Measurements from ENCODE around the gene GTF2A2. TPM values are rescaled to one million over a fixed set of nuclear protein-coding genes. Genes with fewer than 3 reads are reported as not detected.
"Not testable (repeated sequence)": the region's sequence is repeated elsewhere in the genome, so short reads cannot be mapped to it uniquely, and the experiment has no call there.

Gene GTF2A2
- total RNA-seq, 1 donor from 2014 or later, result 36.8 TPM

DNA sequence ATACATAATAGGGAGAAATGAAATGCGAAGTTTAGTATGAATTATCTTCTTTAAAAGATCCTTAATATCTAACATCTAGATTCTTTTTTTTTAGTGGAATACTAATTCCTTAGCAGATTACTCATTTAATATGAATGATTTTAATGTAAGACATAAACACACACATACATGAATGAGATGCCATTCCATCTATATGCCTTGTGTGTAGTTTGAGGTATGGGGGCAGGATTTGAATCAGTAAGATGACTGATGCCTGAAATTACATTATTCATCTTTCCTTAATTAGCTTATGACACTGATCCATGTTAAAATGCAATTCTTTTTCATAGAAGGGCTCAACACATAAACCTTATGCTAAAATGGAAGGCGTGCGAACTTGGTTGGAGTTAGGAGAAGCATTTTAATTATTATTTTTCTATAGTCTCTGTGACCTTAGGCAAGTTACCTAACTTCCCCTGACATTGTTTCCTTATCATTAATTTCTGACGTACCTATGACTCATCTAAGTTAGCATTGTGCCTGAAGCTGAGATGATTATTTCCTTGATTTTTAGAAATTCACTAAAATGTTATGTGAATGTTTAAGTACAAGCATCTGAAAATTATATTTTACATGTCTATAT, 42.6 kb upstream of the GTF2A2 start:
- TF ChIP-seq, protein P1, sequence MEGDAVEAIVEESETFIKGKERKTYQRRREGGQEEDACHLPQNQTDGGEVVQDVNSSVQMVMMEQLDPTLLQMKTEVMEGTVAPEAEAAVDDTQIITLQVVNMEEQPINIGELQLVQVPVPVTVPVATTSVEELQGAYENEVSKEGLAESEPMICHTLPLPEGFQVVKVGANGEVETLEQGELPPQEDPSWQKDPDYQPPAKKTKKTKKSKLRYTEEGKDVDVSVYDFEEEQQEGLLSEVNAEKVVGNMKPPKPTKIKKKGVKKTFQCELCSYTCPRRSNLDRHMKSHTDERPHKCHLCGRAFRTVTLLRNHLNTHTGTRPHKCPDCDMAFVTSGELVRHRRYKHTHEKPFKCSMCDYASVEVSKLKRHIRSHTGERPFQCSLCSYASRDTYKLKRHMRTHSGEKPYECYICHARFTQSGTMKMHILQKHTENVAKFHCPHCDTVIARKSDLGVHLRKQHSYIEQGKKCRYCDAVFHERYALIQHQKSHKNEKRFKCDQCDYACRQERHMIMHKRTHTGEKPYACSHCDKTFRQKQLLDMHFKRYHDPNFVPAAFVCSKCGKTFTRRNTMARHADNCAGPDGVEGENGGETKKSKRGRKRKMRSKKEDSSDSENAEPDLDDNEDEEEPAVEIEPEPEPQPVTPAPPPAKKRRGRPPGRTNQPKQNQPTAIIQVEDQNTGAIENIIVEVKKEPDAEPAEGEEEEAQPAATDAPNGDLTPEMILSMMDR (IDR thresholded peaks at IDR 0.05), result no peak
- TF ChIP-seq POLR2AphosphoS5 (IDR thresholded peaks at IDR 0.05; ENCODE audit: insufficient read depth in 1 of 2, low read depth in 1 of 2) (no peak), POLR2A (IDR thresholded peaks at IDR 0.05) (no peak)
- intact Hi-C loops (cut with DNase I), result no loop called here
- Histone ChIP-seq H3K36me3 (no peaks in the 10 kb centered on the region), H3K9me3 (no peaks in the 10 kb centered on the region), H3K27ac (no peak overlapping the region), H3K27me3 (no peaks in the 10 kb centered on the region), H3K4me1 (no peaks in the 10 kb centered on the region), H3K4me3 (no peak overlapping the region)
- no peak for DNase-seq (ENCODE audit: extremely low spot score in 2 of 2)

DNA sequence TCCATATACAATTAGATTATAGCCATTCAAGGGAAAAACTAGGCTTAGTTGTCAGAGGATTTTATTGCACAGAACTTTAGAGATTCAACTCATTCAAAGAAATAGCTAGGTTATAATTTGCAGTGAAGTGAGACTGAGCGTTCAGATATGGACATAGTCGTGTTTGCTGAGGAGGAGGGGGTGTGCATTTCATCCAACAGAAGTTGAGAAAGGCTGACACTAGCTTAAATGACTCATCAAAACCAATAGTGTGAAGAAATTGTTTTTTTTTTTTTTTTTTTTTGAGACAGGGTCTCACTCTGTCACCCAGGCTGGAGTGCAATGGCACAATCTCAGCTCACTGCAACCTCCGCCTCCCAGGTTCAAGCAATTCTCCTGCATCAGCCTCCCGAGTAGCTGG, 40.8 kb upstream of the GTF2A2 start:
- H3K27ac ChIP-seq; DNase-seq (ENCODE audit: extremely low spot score in 2 of 2); H3K36me3 ChIP-seq; intact Hi-C loops (cut with DNase I); H3K4me3 ChIP-seq; H3K4me1 ChIP-seq; H3K27me3 ChIP-seq; H3K9me3 ChIP-seq: not testable (repeated sequence)

DNA sequence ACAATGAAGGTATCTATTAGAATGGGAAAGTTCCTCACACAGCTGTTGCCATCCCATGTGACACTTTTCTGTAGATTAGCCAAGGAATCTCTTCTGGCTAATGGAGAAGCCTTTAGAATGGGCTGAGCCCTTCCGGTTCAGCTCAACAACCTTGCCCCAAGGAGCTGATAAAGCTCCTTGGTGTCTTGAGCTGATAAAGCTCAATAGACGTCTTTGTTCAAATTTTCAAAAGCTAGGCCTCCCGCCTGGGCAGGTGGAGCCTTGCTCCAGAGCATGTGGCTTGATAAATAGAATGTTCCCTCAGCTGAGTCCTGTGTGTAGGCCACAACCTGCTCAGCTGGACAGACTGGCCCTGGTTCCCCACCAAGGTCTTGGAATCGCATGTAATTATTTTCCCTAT, 39.0 kb upstream of the GTF2A2 start:
- intact Hi-C loops (cut with DNase I), result no loop called here

DNA sequence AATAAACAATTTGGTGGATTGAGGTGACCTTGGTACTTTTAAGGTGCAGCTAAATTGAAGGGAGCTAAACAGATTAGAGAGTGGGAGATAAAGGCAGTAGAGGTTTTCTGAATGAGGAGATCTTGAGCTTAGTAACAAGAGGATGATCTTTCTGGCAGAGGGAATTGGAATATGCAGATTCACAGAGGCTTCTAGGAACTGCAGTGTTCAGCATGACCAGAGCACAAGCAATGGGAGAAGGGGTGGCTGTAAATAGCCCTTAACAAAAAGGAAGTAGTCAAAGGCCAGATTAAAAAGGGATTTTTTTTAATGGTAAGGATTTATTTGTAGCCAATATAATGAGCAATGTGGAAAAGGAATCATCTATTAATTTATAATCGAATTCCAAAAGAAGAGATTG, 37.5 kb upstream of the GTF2A2 start:
- TF ChIP-seq, protein P1 (IDR thresholded peaks at IDR 0.05), result no peak
- TF ChIP-seq POLR2AphosphoS5 (IDR thresholded peaks at IDR 0.05; ENCODE audit: insufficient read depth in 1 of 2, low read depth in 1 of 2), result no peak
- TF ChIP-seq POLR2A (IDR thresholded peaks at IDR 0.05), result no peak
- no peaks in the 10 kb centered on the region for H3K9me3 ChIP-seq

More for the DNA sequence above, 39.0 kb upstream of the GTF2A2 start:
- no peaks in the 10 kb centered on the region for H3K27me3 ChIP-seq
- DNase-seq (ENCODE audit: extremely low spot score in 2 of 2), result no peak
- H3K4me1 ChIP-seq, result no peaks in the 10 kb centered on the region
- no peaks in the 10 kb centered on the region for H3K9me3 ChIP-seq
- no peak overlapping the region for H3K4me3 ChIP-seq
- H3K36me3 ChIP-seq, result no peaks in the 10 kb centered on the region
- TF ChIP-seq POLR2AphosphoS5 (IDR thresholded peaks at IDR 0.05; ENCODE audit: insufficient read depth in 1 of 2, low read depth in 1 of 2), result no peak
- TF ChIP-seq, protein P1 (IDR thresholded peaks at IDR 0.05), result no peak
- no peak for TF ChIP-seq POLR2A (IDR thresholded peaks at IDR 0.05)
- no peak overlapping the region for H3K27ac ChIP-seq

DNA sequence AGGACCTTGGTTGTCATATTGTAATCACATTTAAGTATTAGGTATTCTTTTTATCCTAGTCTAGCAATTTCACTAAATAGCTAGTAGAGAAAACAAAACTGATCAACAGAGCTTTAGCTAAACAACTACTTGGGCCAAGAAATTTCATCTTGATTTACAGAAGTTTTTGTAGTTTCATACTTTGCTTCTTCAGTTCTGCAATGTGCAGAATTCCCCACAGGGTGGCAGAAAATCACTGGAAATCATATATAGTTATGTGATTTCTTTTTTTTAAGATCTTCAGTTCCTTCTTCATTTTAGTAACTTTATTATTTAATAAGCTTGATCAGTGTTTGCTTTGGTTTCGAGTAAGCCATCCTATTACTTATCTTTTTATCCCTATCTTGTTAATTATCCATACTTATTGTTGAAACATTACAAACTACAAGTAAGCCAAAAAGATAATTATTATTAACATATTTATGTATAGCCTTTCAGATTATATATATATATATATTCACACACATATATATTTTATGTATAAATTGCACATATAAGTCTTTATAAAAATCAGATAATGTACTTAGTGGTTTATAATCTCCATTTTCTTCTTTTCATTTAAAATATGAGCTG, 34.0 kb upstream of the GTF2A2 start:
- intact Hi-C loops (cut with DNase I), result no loop called here
- DNase-seq (ENCODE audit: extremely low spot score in 2 of 2), result no peak
- H3K27me3 ChIP-seq, result no peaks in the 10 kb centered on the region
- TF ChIP-seq POLR2A (IDR thresholded peaks at IDR 0.05), result no peak
- TF ChIP-seq, protein P1 (IDR thresholded peaks at IDR 0.05), result peak; percentile 45 to 54 (median 46)
- TF ChIP-seq POLR2AphosphoS5 (IDR thresholded peaks at IDR 0.05; ENCODE audit: insufficient read depth in 1 of 2, low read depth in 1 of 2), result peak in 1 of 2 donors; percentile 23
- H3K36me3 ChIP-seq, result peaks cover 0 to 5% of the 10 kb centered on the region in 2 donors
- H3K27ac ChIP-seq, result no peak overlapping the region
- H3K4me3 ChIP-seq, result no peak overlapping the region
- H3K4me1 ChIP-seq, result peaks cover 27% of the 10 kb centered on the region
- no peaks in the 10 kb centered on the region for H3K9me3 ChIP-seq

More for the DNA sequence above, 37.5 kb upstream of the GTF2A2 start:
- no peak for DNase-seq (ENCODE audit: extremely low spot score in 2 of 2)
- Histone ChIP-seq H3K27me3 (no peaks in the 10 kb centered on the region), H3K27ac (no peak overlapping the region), H3K36me3 (no peaks in the 10 kb centered on the region), H3K4me3 (no peak overlapping the region), H3K4me1 (peaks cover 5% of the 10 kb centered on the region)
- intact Hi-C loops (cut with DNase I), result no loop called here
